HEK293T (cell line): Measurements from ENCODE around the gene CPED1.

Source experiments
- FOXM1 ChIP-seq: fragments of 450-650 bp; IDR thresholded peaks from 2 replicates; pipeline ENCODE4 v1.6.1; 2017; ENCODE audit warnings: mild to moderate bottlenecking, borderline replicate concordance
- LEF1 ChIP-seq: fragments of 450-650 bp; IDR thresholded peaks from 2 replicates; pipeline ENCODE4 v1.6.1; 2017; ENCODE audit warnings: mild to moderate bottlenecking, borderline replicate concordance
- SP1 ChIP-seq: fragments of 450-650 bp; IDR thresholded peaks from 2 replicates; pipeline ENCODE4 v1.6.1; 2017
- SUZ12 ChIP-seq: fragments of 450-650 bp; IDR thresholded peaks from 2 replicates; pipeline ENCODE4 v1.6.1; 2016; ENCODE audit warnings: mild to moderate bottlenecking
- ZNF384 ChIP-seq: fragments of 450-650 bp; IDR thresholded peaks from 2 replicates; pipeline ENCODE4 v1.6.1; 2016

GRCh38 chr7:120988591-120989256 lies at the start of gene CPED1:
- no peak for TF ChIP-seq LEF1
- no peak for TF ChIP-seq ZNF384
- no peak for TF ChIP-seq FOXM1
- TF ChIP-seq SP1, result no peak
- TF ChIP-seq SUZ12, result no peak
